ENCODE results near the gene RGS19.
A peak's percentile ranks its signal among the peaks of the same experiment; 100 is the strongest.

RGS19 gene

GRCh38 chr20:64082126-64082731 is 2.9 kb upstream of the RGS19 start:
- H3K56ac ChIP-seq (ENCODE audit: low read length): no peak overlapping the region
- no peak overlapping the region for H3K4ac ChIP-seq (ENCODE audit: low read depth, low read length)
- H3K4me1 ChIP-seq (ENCODE audit: control insufficient read depth, low read depth, low read length): no peaks in the 10 kb centered on the region
- H3K9ac ChIP-seq (ENCODE audit: low read length): no peak overlapping the region
- H2BK5ac ChIP-seq (ENCODE audit: low read length): no peak overlapping the region
- H3K18ac ChIP-seq (ENCODE audit: low read length): no peak overlapping the region
- no CpG with 5 or more reads among the region's 13 CpGs for WGBS (ENCODE audit: extremely low coverage, insufficient coverage, low lambda C conversion rate)
- no peaks in the 10 kb centered on the region for H3K79me1 ChIP-seq (ENCODE audit: low read length)
- H3K27ac ChIP-seq (ENCODE audit: low read depth, low read length): no peak overlapping the region
- no peak overlapping the region for H2BK120ac ChIP-seq (ENCODE audit: low read depth, low read length)
- H2AK5ac ChIP-seq (ENCODE audit: low read length): no peak overlapping the region
- no peak overlapping the region for H2BK15ac ChIP-seq (replicated peaks; ENCODE audit: low read depth)
- H3K27me3 ChIP-seq (ENCODE audit: insufficient read depth, low read length, poor library complexity): peaks cover 19% of the 10 kb centered on the region
- H3K23ac ChIP-seq (ENCODE audit: low read length): no peak overlapping the region
- H4K5ac ChIP-seq (ENCODE audit: low read length): no peak overlapping the region
- no peak overlapping the region for H4K8ac ChIP-seq (ENCODE audit: low read depth, low read length)
- H3K4me2 ChIP-seq (ENCODE audit: low read length): no peak overlapping the region
- H3K4me3 ChIP-seq (ENCODE audit: low read length): no peak overlapping the region
- no peaks in the 10 kb centered on the region for H3K79me2 ChIP-seq (ENCODE audit: control insufficient read depth, insufficient read depth, low read length)
- DNase-seq: no peak
- H3K36me3 ChIP-seq (ENCODE audit: control insufficient read depth, insufficient read depth, low read length): no peaks in the 10 kb centered on the region

GRCh38 chr20:64081624-64081964 is 2.3 kb upstream of the RGS19 start:
- Histone ChIP-seq H2AK5ac (ENCODE audit: low read length) (no peak overlapping the region), H3K18ac (ENCODE audit: low read length) (no peak overlapping the region), H3K79me1 (ENCODE audit: low read length) (no peaks in the 10 kb centered on the region), H3K36me3 (ENCODE audit: control insufficient read depth, insufficient read depth, low read length) (no peaks in the 10 kb centered on the region), H3K4me3 (ENCODE audit: low read length) (no peak overlapping the region), H3K4ac (ENCODE audit: low read depth, low read length) (no peak overlapping the region), H2BK120ac (ENCODE audit: low read depth, low read length) (no peak overlapping the region), H4K5ac (ENCODE audit: low read length) (no peak overlapping the region), H3K56ac (ENCODE audit: low read length) (no peak overlapping the region), H2BK5ac (ENCODE audit: low read length) (no peak overlapping the region), H2BK15ac (replicated peaks; ENCODE audit: low read depth) (no peak overlapping the region), H4K8ac (ENCODE audit: low read depth, low read length) (no peak overlapping the region), H3K4me2 (ENCODE audit: low read length) (no peak overlapping the region), H3K27ac (ENCODE audit: low read depth, low read length) (no peak overlapping the region), H3K9ac (ENCODE audit: low read length) (no peak overlapping the region), H3K79me2 (ENCODE audit: control insufficient read depth, insufficient read depth, low read length) (no peaks in the 10 kb centered on the region), H3K23ac (ENCODE audit: low read length) (no peak overlapping the region), H3K27me3 (ENCODE audit: insufficient read depth, low read length, poor library complexity) (peaks cover 19% of the 10 kb centered on the region), H3K4me1 (ENCODE audit: control insufficient read depth, low read depth, low read length) (no peaks in the 10 kb centered on the region)
- no peak for DNase-seq
- WGBS (ENCODE audit: extremely low coverage, insufficient coverage, low lambda C conversion rate): no CpG with 5 or more reads among the region's 6 CpGs

- Histone ChIP-seq H3K23ac (ENCODE audit: low read length) (no peak overlapping the region), H3K4me3 (ENCODE audit: low read length) (no peak overlapping the region), H3K56ac (ENCODE audit: low read length) (no peak overlapping the region), H3K36me3 (ENCODE audit: control insufficient read depth, insufficient read depth, low read length) (no peaks in the 10 kb centered on the region), H3K4me2 (ENCODE audit: low read length) (no peak overlapping the region), H3K79me1 (ENCODE audit: low read length) (no peaks in the 10 kb centered on the region), H2BK120ac (ENCODE audit: low read depth, low read length) (no peak overlapping the region), H3K9ac (ENCODE audit: low read length) (peak overlapping the region; percentile 93), H2AK5ac (ENCODE audit: low read length) (no peak overlapping the region), H3K4ac (ENCODE audit: low read depth, low read length) (no peak overlapping the region), H3K18ac (ENCODE audit: low read length) (no peak overlapping the region), H4K8ac (ENCODE audit: low read depth, low read length) (no peak overlapping the region), H4K5ac (ENCODE audit: low read length) (no peak overlapping the region), H3K4me1 (ENCODE audit: control insufficient read depth, low read depth, low read length) (no peaks in the 10 kb centered on the region), H3K27ac (ENCODE audit: low read depth, low read length) (no peak overlapping the region), H2BK5ac (ENCODE audit: low read length) (no peak overlapping the region), H3K27me3 (ENCODE audit: insufficient read depth, low read length, poor library complexity) (peaks cover 19% of the 10 kb centered on the region), H2BK15ac (replicated peaks; ENCODE audit: low read depth) (no peak overlapping the region), H3K79me2 (ENCODE audit: control insufficient read depth, insufficient read depth, low read length) (no peaks in the 10 kb centered on the region)
- WGBS (ENCODE audit: extremely low coverage, insufficient coverage, low lambda C conversion rate): no CpG with 5 or more reads among the region's 17 CpGs
- DNase-seq: no peak
Measured at GRCh38 chr20:64080813-64081623, 1.7 kb upstream of the RGS19 start.

- H3K79me1 ChIP-seq (ENCODE audit: low read length): no peaks in the 10 kb centered on the region
- H4K5ac ChIP-seq (ENCODE audit: low read length): no peak within 1 kb of the TSS
- peak within 1 kb of the TSS; percentile 80 for H3K23ac ChIP-seq (ENCODE audit: low read length)
- peaks cover 16% of the 10 kb centered on the region for H3K27me3 ChIP-seq (ENCODE audit: insufficient read depth, low read length, poor library complexity)
- peak within 1 kb of the TSS; percentile 82 for H3K4ac ChIP-seq (ENCODE audit: low read depth, low read length)
- peak within 1 kb of the TSS; percentile 69 for H3K18ac ChIP-seq (ENCODE audit: low read length)
- H2BK5ac ChIP-seq (ENCODE audit: low read length): no peak within 1 kb of the TSS
- peak within 1 kb of the TSS; percentile 7 for H3K27ac ChIP-seq (ENCODE audit: low read depth, low read length)
- H3K9ac ChIP-seq (ENCODE audit: low read length): peak within 1 kb of the TSS; percentile 93
- peak within 1 kb of the TSS; percentile 97 for H4K8ac ChIP-seq (ENCODE audit: low read depth, low read length)
- no peaks in the 10 kb centered on the region for H3K36me3 ChIP-seq (ENCODE audit: control insufficient read depth, insufficient read depth, low read length)
- peak within 1 kb of the TSS; percentile 97 for H3K4me2 ChIP-seq (ENCODE audit: low read length)
- DNase-seq: no peak
- no peak within 1 kb of the TSS for H2BK120ac ChIP-seq (ENCODE audit: low read depth, low read length)
- H2AK5ac ChIP-seq (ENCODE audit: low read length): no peak within 1 kb of the TSS
- WGBS (ENCODE audit: extremely low coverage, insufficient coverage, low lambda C conversion rate): no CpG with 5 or more reads among the region's 62 CpGs
- H3K79me2 ChIP-seq (ENCODE audit: control insufficient read depth, insufficient read depth, low read length): no peaks in the 10 kb centered on the region
- H3K4me1 ChIP-seq (ENCODE audit: control insufficient read depth, low read depth, low read length): no peaks in the 10 kb centered on the region
- peak within 1 kb of the TSS; percentile 98 for H3K56ac ChIP-seq (ENCODE audit: low read length)
- no peak within 1 kb of the TSS for H2BK15ac ChIP-seq (replicated peaks; ENCODE audit: low read depth)
- peak within 1 kb of the TSS; percentile 75 for H3K4me3 ChIP-seq (ENCODE audit: low read length)
Measured at GRCh38 chr20:64080013-64080812, 895 bp upstream of the RGS19 start, which contains the start of gene OPRL1. OPRL1 (plus strand) TSS chr20:64080082; CDS start chr20:64092721, 12,639 bp downstream.

GRCh38 chr20:64078934-64079272 is 415 bp downstream of the RGS19 start:
- Histone ChIP-seq H4K8ac (ENCODE audit: low read depth, low read length) (no peak overlapping the region), H3K79me2 (ENCODE audit: control insufficient read depth, insufficient read depth, low read length) (no peaks in the 10 kb centered on the region), H2BK5ac (ENCODE audit: low read length) (no peak overlapping the region), H3K36me3 (ENCODE audit: control insufficient read depth, insufficient read depth, low read length) (no peaks in the 10 kb centered on the region), H3K4me1 (ENCODE audit: control insufficient read depth, low read depth, low read length) (no peaks in the 10 kb centered on the region), H3K79me1 (ENCODE audit: low read length) (no peaks in the 10 kb centered on the region), H2BK15ac (replicated peaks; ENCODE audit: low read depth) (no peak overlapping the region), H2BK120ac (ENCODE audit: low read depth, low read length) (no peak overlapping the region), H3K27me3 (ENCODE audit: insufficient read depth, low read length, poor library complexity) (peaks cover 2% of the 10 kb centered on the region), H3K27ac (ENCODE audit: low read depth, low read length) (no peak overlapping the region), H3K9ac (ENCODE audit: low read length) (peak overlapping the region; percentile 82), H3K23ac (ENCODE audit: low read length) (no peak overlapping the region), H4K5ac (ENCODE audit: low read length) (no peak overlapping the region), H3K4me2 (ENCODE audit: low read length) (peak overlapping the region; percentile 58), H3K18ac (ENCODE audit: low read length) (peak overlapping the region; percentile 69), H3K4ac (ENCODE audit: low read depth, low read length) (no peak overlapping the region), H2AK5ac (ENCODE audit: low read length) (no peak overlapping the region), H3K56ac (ENCODE audit: low read length) (peak overlapping the region; percentile 92), H3K4me3 (ENCODE audit: low read length) (peak overlapping the region; percentile 64)
- no CpG with 5 or more reads among the region's 4 CpGs for WGBS (ENCODE audit: extremely low coverage, insufficient coverage, low lambda C conversion rate)
- DNase-seq: no peak
